ENCODE data around the gene HSPA12A.

- TF ChIP-seq CTCF (IDR thresholded peaks at IDR 0.05; ENCODE audit: insufficient read depth, low read depth, low read length) = no peak
- TF ChIP-seq EZH2 (IDR thresholded peaks at IDR 0.05; ENCODE audit: insufficient read depth, low read length) = no peak
These were observed 74.9 kb downstream of the HSPA12A start for GRCh38 chr10:116667484-116667883.
